Cardiac fibroblast (primary cell): ENCODE measurements around the gene KDM4E.

Experiments
- DNase-seq, 2 donors: peaks; one replicate each; pipeline versions ENCODE4 v3.0.0 to v3.0.0-alpha.2; 2010; ENCODE audit warnings: low read depth in 2 of 2
- H3K4me3 ChIP-seq, 2 donors: replicated peaks in 1 of 2; 1 replicate in 1 of 2; 2 replicates in 1 of 2; pipeline ENCODE4 v1.5.1; 2011; ENCODE audit warnings: low read depth in 2 of 2, low read length in 2 of 2, mild to moderate bottlenecking in 2 of 2, moderate library complexity in 1 of 2
- TF ChIP-seq, protein P1 (sequence below): IDR thresholded peaks from one replicate; pipeline ENCODE4 v1.5.1; 2011; ENCODE audit warnings: low read depth, mild to moderate bottlenecking, low read length, inconsistent platforms

KDM4E gene

DNA sequence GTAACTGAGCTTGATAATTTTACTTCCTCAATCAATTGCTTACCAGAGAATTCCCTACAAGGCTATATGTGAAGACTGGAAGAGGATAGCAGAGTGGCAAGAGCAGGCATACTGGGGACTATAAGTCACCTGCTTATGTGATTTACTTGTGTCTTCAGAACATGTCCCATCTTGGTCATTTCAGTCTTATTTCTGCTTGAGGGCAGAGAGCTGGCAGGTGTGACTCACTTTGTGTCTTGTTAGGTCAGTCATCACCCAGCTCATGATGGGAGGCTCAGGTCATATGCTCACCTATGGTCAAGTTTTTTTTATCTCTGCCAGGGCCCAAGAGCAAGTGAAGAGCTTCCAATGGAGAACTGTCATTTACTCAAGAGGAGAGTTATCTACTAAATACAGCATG lies 47.9 kb downstream of the KDM4E start:
- TF ChIP-seq, protein P1, sequence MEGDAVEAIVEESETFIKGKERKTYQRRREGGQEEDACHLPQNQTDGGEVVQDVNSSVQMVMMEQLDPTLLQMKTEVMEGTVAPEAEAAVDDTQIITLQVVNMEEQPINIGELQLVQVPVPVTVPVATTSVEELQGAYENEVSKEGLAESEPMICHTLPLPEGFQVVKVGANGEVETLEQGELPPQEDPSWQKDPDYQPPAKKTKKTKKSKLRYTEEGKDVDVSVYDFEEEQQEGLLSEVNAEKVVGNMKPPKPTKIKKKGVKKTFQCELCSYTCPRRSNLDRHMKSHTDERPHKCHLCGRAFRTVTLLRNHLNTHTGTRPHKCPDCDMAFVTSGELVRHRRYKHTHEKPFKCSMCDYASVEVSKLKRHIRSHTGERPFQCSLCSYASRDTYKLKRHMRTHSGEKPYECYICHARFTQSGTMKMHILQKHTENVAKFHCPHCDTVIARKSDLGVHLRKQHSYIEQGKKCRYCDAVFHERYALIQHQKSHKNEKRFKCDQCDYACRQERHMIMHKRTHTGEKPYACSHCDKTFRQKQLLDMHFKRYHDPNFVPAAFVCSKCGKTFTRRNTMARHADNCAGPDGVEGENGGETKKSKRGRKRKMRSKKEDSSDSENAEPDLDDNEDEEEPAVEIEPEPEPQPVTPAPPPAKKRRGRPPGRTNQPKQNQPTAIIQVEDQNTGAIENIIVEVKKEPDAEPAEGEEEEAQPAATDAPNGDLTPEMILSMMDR: no peak
- no peak for DNase-seq
- no peak overlapping the region for H3K4me3 ChIP-seq

DNA sequence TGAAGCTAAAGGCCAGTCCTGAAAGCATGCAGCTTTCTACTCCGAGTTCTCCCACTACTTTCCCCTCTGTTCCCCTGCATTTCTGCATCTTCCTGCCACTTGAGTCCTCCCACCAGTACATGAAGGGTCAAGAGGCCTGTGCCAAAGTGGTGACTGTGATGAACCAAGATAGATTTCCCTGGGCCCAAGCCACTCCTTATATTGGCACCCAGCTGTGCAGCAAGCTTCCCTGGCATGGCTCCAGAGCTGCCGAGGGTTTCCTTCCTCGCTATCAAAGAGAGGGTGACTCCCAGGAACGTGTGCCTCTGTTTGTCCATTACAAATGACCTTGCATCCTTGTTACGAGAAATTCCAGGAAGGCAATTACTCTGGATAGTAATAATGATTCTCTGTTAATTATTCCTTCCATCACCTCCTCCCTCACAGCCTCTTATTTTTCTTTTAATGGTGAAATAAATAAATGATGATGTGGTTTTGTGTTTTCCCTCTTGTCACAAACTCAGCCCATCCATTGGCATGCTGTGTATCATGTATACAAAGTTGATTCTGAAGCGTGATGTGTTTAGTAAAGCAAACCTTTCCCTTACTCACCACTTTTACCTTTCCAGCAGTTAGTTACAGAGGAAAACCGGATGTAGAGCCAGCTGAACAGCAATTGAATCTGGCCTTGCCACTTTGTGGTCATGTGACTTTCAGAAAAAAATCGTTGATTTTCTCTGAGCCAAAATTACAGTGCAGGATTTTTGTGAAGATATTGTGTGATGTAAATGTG lies 49.9 kb downstream of the KDM4E start:
- DNase-seq: peak; percentile 12 to 58
- no peak overlapping the region for H3K4me3 ChIP-seq

DNA sequence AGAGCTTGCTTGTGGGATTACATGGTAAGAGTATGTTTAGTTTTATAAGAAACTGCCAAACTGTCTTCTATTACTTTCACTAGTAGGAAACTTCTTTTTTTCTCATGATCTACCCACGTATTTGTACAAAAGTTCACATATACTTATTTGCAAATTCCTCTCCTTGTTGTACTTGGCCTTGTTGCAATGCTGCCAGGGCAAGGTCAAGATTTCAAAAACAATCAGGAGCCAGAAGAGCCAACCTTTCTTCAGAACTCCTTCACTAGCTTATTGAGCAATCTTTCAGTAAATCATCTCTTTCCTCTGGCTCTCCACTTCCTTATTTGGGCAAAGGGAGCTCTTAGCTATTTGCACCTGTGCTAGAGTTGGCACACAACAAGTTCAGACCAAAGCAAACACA lies 51.4 kb downstream of the KDM4E start:
- peak; percentile 92 to 95 for DNase-seq
- TF ChIP-seq, protein P1: no peak
- no peak overlapping the region for H3K4me3 ChIP-seq

More for the DNA sequence above, 49.9 kb downstream of the KDM4E start:
- TF ChIP-seq, protein P1: no peak

DNA sequence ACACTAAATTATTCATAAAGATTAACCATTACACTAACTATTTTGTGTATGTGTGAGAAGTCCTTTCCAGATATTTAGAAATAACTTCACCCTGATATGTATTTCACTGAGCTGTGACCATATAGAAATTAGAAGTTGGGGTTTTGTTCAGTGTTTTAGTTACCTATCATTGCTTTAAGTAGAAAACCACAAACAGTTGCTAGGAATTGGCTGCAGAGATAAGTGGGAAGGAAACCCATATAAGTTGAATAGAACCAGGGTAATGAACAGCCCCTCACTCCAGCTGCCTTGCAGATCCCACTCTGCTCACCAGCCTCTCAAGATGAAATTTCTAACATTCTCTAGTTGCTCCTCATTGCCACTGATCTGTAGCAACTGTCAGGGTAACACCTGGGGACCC lies 51.9 kb downstream of the KDM4E start:
- TF ChIP-seq, protein P1: no peak
- H3K4me3 ChIP-seq: no peak overlapping the region

More for the DNA sequence above, 51.9 kb downstream of the KDM4E start:
- DNase-seq: no peak
